HL-60 (cell line): ENCODE data around the gene RBFA.
"Not testable (repeated sequence)": the region's sequence is repeated elsewhere in the genome, so short reads cannot be mapped to it uniquely, and the experiment has no call there.

Experiments
- DNase-seq, 2 experiments: peaks; one replicate each; pipeline ENCODE4 v3.0.0-alpha.2; 2010 to 2020; ENCODE audit warnings: low read depth in 1 of 2, low spot score in 1 of 2
- H3K27ac ChIP-seq: fragments of 250-450 bp; sonication (Bioruptor Pico); replicated peaks from 2 replicates; pipeline ENCODE4 v1.5.1; 2020; ENCODE audit warnings: mild to moderate bottlenecking, moderate library complexity
- H3K27me3 ChIP-seq: fragments of 250-450 bp; sonication (Bioruptor Pico); 2 replicates; pipeline ENCODE4 v1.5.1; 2021; ENCODE audit warnings: mild to moderate bottlenecking, moderate library complexity; ENCODE audit not compliant: insufficient read depth, poor library complexity, severe bottlenecking
- H3K4me3 ChIP-seq: replicated peaks from 2 replicates; pipeline ENCODE4 v1.5.1; 2011; ENCODE audit warnings: mild to moderate bottlenecking, control low read depth, low read length; ENCODE audit not compliant: insufficient read depth
- GABPA ChIP-seq: IDR thresholded peaks from 2 replicates; pipeline ENCODE4 v1.6.1; 2012; ENCODE audit warnings: low read depth
- POLR2AphosphoS5 ChIP-seq: IDR thresholded peaks from 2 replicates; pipeline ENCODE4 v1.6.1; 2012; ENCODE audit warnings: low read depth
- REST ChIP-seq: IDR thresholded peaks from 2 replicates; pipeline ENCODE4 v1.6.1; 2012; ENCODE audit warnings: low read depth; ENCODE audit not compliant: insufficient replicate concordance
- SPI1 ChIP-seq: IDR thresholded peaks from 2 replicates; pipeline ENCODE4 v1.6.1; 2012; ENCODE audit warnings: low read depth, mild to moderate bottlenecking, borderline replicate concordance
- TF ChIP-seq, protein P1 (sequence below): IDR thresholded peaks from one replicate; pipeline ENCODE4 v1.5.1; 2011; ENCODE audit warnings: low read length, control low read depth, inconsistent platforms; ENCODE audit not compliant: insufficient read depth

The RBFA gene

GRCh38 chr18:80010551-80010906, 23.7 kb upstream of the RBFA start:
- Histone ChIP-seq H3K27ac (no peak overlapping the region), H3K27me3 (no peaks in the 10 kb centered on the region), H3K4me3 (no peak overlapping the region)
- DNase-seq = no peak
- TF ChIP-seq SPI1 (no peak), REST (no peak), GABPA (no peak), POLR2AphosphoS5 (no peak)
- TF ChIP-seq, protein P1, sequence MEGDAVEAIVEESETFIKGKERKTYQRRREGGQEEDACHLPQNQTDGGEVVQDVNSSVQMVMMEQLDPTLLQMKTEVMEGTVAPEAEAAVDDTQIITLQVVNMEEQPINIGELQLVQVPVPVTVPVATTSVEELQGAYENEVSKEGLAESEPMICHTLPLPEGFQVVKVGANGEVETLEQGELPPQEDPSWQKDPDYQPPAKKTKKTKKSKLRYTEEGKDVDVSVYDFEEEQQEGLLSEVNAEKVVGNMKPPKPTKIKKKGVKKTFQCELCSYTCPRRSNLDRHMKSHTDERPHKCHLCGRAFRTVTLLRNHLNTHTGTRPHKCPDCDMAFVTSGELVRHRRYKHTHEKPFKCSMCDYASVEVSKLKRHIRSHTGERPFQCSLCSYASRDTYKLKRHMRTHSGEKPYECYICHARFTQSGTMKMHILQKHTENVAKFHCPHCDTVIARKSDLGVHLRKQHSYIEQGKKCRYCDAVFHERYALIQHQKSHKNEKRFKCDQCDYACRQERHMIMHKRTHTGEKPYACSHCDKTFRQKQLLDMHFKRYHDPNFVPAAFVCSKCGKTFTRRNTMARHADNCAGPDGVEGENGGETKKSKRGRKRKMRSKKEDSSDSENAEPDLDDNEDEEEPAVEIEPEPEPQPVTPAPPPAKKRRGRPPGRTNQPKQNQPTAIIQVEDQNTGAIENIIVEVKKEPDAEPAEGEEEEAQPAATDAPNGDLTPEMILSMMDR = no peak

GRCh38 chr18:80011496-80012137, 22.6 kb upstream of the RBFA start:
- H3K27me3 ChIP-seq, H3K4me3 ChIP-seq, H3K27ac ChIP-seq, DNase-seq: not testable (repeated sequence)

DNA sequence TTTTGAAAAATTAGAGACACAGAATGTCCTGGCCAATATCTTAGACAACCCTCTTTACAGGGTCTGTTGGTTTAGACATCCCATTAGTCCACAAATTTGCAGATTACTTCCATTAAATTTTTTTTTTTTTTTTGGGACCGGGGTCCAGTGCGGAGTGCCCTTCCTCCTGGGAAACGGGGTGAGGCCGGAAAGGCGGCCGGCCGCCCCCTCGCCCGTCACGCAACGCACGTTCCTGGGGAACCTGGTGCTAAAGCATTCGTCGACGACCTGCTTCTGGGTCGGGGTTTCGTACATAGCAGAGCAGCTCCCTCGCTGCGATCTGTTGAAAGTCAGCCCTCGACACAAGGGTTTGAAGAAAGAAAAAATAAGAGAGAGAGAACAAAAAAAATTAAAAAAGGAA, 21.5 kb upstream of the RBFA start:
- Histone ChIP-seq H3K4me3 (no peak overlapping the region), H3K27ac (no peak overlapping the region), H3K27me3 (no peaks in the 10 kb centered on the region)
- TF ChIP-seq, protein P1 = no peak
- TF ChIP-seq GABPA = no peak
- TF ChIP-seq SPI1 = no peak
- no peak for TF ChIP-seq REST
- no peak for TF ChIP-seq POLR2AphosphoS5
- no peak for DNase-seq

DNA sequence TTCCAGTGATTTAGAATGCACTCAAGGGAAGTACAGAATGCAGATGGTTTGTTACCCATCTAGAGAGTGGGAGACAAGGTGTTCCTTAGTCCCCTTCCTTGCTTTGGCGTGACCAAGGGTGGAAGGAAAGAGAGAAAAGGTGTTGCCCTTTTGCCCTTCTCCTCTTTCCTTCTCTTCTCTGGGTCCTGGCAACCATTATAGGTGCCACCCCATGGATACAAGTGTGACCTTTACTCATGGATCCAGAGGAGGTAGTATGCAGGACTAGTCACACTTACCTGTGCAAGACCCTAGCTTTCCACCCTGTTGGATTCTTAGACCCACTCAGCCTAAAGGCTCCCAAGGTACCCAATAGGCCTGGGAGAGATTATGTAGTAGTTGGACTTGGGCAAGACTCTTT, 11.6 kb upstream of the RBFA start:
- peak in 1 of 2 experiments; percentile 50 for DNase-seq
- Histone ChIP-seq H3K27me3 (no peaks in the 10 kb centered on the region), H3K4me3 (no peak overlapping the region), H3K27ac (no peak overlapping the region)
- TF ChIP-seq, protein P1 = no peak
- TF ChIP-seq POLR2AphosphoS5 = peak; percentile 51; the same call in 1 of the 2 replicates
